WTC11 (cell line): Measurements from ENCODE around the gene ROBO2. TPM values are rescaled to one million over a fixed set of nuclear protein-coding genes. Genes with fewer than 3 reads are reported as not detected.

Experiments used
- ATAC-seq: fragments of 200-7000 bp; cut with Tn5 transposase; 2 replicates; pipeline ENCODE4 v1.10.0; 2021; ENCODE audit warnings: mild to moderate bottlenecking, moderate library complexity
- CTCF ChIA-PET: fragments of 300-600 bp; sonication (Branson Sonifier 250); formaldehyde crosslinking; loops from one replicate; lab custom pipeline; 2021; ENCODE audit warnings: antibody characterized with exemption; lab: Charles Lee
- POLR2A ChIA-PET: fragments of 350-600 bp; sonication (Branson Sonifier 250); formaldehyde crosslinking; loops from one replicate; lab custom pipeline; 2021; ENCODE audit warnings: antibody characterized with exemption; lab: Charles Lee
- DNase-seq: peaks from one replicate; pipeline ENCODE4 v3.0.0; 2021; ENCODE audit warnings: low spot score
- H3K27ac Mint-ChIP-seq: 2 replicates; pipeline ENCODE4 v1.8.0; 2021; ENCODE audit warnings: mixed read lengths
- H3K27me3 Mint-ChIP-seq: 2 replicates; pipeline ENCODE4 v1.8.0; 2021; ENCODE audit warnings: low read depth, mild to moderate bottlenecking, moderate library complexity, mixed read lengths
- H3K36me3 Mint-ChIP-seq: 2 replicates; pipeline ENCODE4 v1.8.0; 2021; ENCODE audit warnings: mixed read lengths
- H3K4me1 Mint-ChIP-seq: 2 replicates; pipeline ENCODE4 v1.8.0; 2022; ENCODE audit warnings: mixed read lengths
- H3K4me3 Mint-ChIP-seq: 2 replicates; pipeline ENCODE4 v1.8.0; 2021; ENCODE audit warnings: mild to moderate bottlenecking, moderate library complexity, mixed read lengths
- H3K9me3 Mint-ChIP-seq: 2 replicates; pipeline ENCODE4 v1.8.0; 2021; ENCODE audit warnings: mixed read lengths
- ATF1 ChIP-seq: sonication (generic); formaldehyde crosslinking; IDR thresholded peaks from 2 replicates; pipeline ENCODE4 v1.8.1; 2023; ENCODE audit warnings: mild to moderate bottlenecking, moderate library complexity, missing genetic modification reagents
- CREB1 ChIP-seq: sonication (generic); formaldehyde crosslinking; IDR thresholded peaks from 2 replicates; pipeline ENCODE4 v1.8.0; 2023; ENCODE audit warnings: mild to moderate bottlenecking, missing genetic modification reagents
- GRHL2 ChIP-seq: fragments of 250-450 bp; sonication (Bioruptor Pico); IDR thresholded peaks from 2 replicates; pipeline ENCODE4 v1.8.0; 2022; ENCODE audit warnings: mild to moderate bottlenecking, moderate library complexity; ENCODE audit not compliant: insufficient replicate concordance, severe bottlenecking
- GTF2I ChIP-seq: fragments of 250-450 bp; sonication (Bioruptor Pico); conservative IDR thresholded peaks from 2 replicates; pipeline ENCODE4 v1.4.0; 2021; ENCODE audit warnings: mild to moderate bottlenecking
- NFE2L1 ChIP-seq: sonication (generic); formaldehyde crosslinking; IDR thresholded peaks from 2 replicates; pipeline ENCODE4 v1.8.1; 2023; ENCODE audit warnings: missing genetic modification reagents
- NR2C2 ChIP-seq: sonication (generic); formaldehyde crosslinking; IDR thresholded peaks from 2 replicates; pipeline ENCODE4 v1.8.0; 2022; ENCODE audit warnings: mild to moderate bottlenecking, missing genetic modification reagents
- ZBTB21 ChIP-seq: sonication (generic); formaldehyde crosslinking; IDR thresholded peaks from 2 replicates; pipeline ENCODE4 v1.8.1; 2023; ENCODE audit warnings: mild to moderate bottlenecking, missing genetic modification reagents, borderline replicate concordance
- ZNF121 ChIP-seq: sonication (generic); formaldehyde crosslinking; IDR thresholded peaks from 2 replicates; pipeline ENCODE4 v1.8.0; 2023; ENCODE audit warnings: missing genetic modification reagents
- ZNF138 ChIP-seq: sonication (generic); formaldehyde crosslinking; conservative IDR thresholded peaks from 2 replicates; pipeline ENCODE4 v1.8.1; 2022; ENCODE audit warnings: mild to moderate bottlenecking, moderate library complexity, missing genetic modification reagents
- ZNF317 ChIP-seq: sonication (generic); formaldehyde crosslinking; IDR thresholded peaks from 2 replicates; pipeline ENCODE4 v1.8.1; 2023; ENCODE audit warnings: low read depth, mild to moderate bottlenecking, moderate library complexity, missing genetic modification reagents, borderline replicate concordance
- ZNF396 ChIP-seq: fragments of 250-450 bp; sonication (Bioruptor Pico); IDR thresholded peaks from 2 replicates; pipeline ENCODE4 v1.8.0; 2021; ENCODE audit warnings: mild to moderate bottlenecking, moderate library complexity, borderline replicate concordance
- total RNA-seq: library from RNA; stranded (reverse); gene quantifications from 3 replicates; pipeline ENCODE4 v1.2.3, GENCODE V29; 2021
- TF ChIP-seq, protein P1 (sequence below): sonication (generic); formaldehyde crosslinking; IDR thresholded peaks from 2 replicates; pipeline ENCODE4 v1.8.0; 2022; ENCODE audit warnings: mild to moderate bottlenecking, missing genetic modification reagents
- TF ChIP-seq, protein P2 (sequence below): sonication (generic); formaldehyde crosslinking; IDR thresholded peaks from 2 replicates; pipeline ENCODE4 v1.8.1; 2023; ENCODE audit warnings: mild to moderate bottlenecking, missing genetic modification reagents, moderate library complexity
- TF ChIP-seq, protein P3 (sequence below): sonication (generic); formaldehyde crosslinking; IDR thresholded peaks from 2 replicates; pipeline ENCODE4 v1.8.1; 2022; ENCODE audit warnings: mild to moderate bottlenecking, moderate library complexity, missing genetic modification reagents
- TF ChIP-seq, protein P4 (sequence below): sonication (generic); formaldehyde crosslinking; IDR thresholded peaks from 2 replicates; pipeline ENCODE4 v1.8.0; 2022; ENCODE audit warnings: mild to moderate bottlenecking, missing genetic modification reagents
- TF ChIP-seq, protein P5 (sequence below): sonication (generic); formaldehyde crosslinking; IDR thresholded peaks from 2 replicates; pipeline ENCODE4 v1.8.1; 2023; ENCODE audit warnings: mild to moderate bottlenecking, missing genetic modification reagents, borderline replicate concordance
- TF ChIP-seq, protein P6 (sequence below): sonication (generic); formaldehyde crosslinking; IDR thresholded peaks from 2 replicates; pipeline ENCODE4 v1.8.1; 2023; ENCODE audit warnings: mild to moderate bottlenecking, missing genetic modification reagents, moderate library complexity
- TF ChIP-seq, protein P7 (sequence below): sonication (generic); formaldehyde crosslinking; IDR thresholded peaks from 2 replicates; pipeline ENCODE4 v1.8.0; 2023; ENCODE audit warnings: mild to moderate bottlenecking, missing genetic modification reagents

Gene ROBO2
- total RNA-seq, 1 experiment from 2014 or later, result 11.7 TPM

DNA sequence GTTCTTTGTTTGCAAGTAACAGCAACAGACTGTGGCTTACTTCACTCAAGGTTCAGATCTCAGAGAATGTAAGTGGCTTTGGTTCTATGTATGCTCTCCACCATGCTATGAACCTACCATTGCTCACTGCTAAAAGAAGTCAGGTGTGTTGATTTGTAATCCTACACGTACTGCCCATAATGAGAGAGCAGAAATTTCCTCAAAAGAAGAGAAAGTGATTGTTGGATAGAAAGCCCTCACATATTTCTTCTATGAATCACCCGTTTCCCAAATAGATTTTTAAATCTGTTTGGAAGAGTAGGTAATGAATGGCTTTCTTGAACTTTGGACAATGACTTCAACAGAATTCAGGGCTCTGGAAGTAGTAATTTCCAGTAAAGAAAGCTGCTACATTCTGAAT is 565.4 kb downstream of the ROBO2 start (continued):
- TF ChIP-seq, protein P1, sequence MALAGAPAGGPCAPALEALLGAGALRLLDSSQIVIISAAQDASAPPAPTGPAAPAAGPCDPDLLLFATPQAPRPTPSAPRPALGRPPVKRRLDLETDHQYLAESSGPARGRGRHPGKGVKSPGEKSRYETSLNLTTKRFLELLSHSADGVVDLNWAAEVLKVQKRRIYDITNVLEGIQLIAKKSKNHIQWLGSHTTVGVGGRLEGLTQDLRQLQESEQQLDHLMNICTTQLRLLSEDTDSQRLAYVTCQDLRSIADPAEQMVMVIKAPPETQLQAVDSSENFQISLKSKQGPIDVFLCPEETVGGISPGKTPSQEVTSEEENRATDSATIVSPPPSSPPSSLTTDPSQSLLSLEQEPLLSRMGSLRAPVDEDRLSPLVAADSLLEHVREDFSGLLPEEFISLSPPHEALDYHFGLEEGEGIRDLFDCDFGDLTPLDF (CRISPR knock-in tag), result no peak
- TF ChIP-seq ATF1, result no peak

DNA sequence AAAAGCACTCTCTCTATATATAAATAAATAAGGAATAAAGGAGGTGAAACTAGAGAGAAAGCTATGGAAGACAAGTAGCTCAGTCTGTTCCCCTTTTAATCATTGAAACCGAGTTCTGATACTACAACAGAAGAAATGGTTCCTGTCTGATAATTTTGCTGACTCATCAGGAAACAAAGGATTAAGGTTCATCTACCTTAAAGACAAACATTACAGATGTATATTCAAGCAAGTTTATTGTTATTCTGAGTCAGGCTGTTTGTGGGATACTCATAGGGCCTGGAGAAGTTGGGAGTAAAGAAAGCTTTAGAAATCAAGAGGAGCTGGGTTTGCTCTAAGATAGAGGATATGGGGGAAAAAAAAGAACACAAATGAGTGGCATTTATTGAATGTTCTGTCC is 566.0 kb downstream of the ROBO2 start:
- 0 out of 2 replicates have a peak, but pooled peaks cover 2% of the 10 kb centered on the region for H3K36me3 Mint-ChIP-seq
- TF ChIP-seq, protein P2, sequence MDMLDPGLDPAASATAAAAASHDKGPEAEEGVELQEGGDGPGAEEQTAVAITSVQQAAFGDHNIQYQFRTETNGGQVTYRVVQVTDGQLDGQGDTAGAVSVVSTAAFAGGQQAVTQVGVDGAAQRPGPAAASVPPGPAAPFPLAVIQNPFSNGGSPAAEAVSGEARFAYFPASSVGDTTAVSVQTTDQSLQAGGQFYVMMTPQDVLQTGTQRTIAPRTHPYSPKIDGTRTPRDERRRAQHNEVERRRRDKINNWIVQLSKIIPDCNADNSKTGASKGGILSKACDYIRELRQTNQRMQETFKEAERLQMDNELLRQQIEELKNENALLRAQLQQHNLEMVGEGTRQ (CRISPR knock-in tag), result no peak
- TF ChIP-seq ZNF317 (CRISPR knock-in tag), result no peak
- no peak for TF ChIP-seq CREB1 (CRISPR knock-in tag)
- TF ChIP-seq, protein P3, sequence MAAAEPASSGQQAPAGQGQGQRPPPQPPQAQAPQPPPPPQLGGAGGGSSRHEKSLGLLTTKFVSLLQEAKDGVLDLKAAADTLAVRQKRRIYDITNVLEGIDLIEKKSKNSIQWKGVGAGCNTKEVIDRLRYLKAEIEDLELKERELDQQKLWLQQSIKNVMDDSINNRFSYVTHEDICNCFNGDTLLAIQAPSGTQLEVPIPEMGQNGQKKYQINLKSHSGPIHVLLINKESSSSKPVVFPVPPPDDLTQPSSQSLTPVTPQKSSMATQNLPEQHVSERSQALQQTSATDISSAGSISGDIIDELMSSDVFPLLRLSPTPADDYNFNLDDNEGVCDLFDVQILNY (CRISPR knock-in tag), result no peak
- TF ChIP-seq, all 79 proteins: peak for 0
- Mint-ChIP-seq H3K4me1 (peaks cover 9% of the 10 kb centered on the region), H3K27ac (peak overlapping the region; percentile 46; the same call in 1 of the 2 replicates), H3K27me3 (no peaks in the 10 kb centered on the region), H3K4me3 (no peak overlapping the region), H3K9me3 (0 out of 2 replicates have a peak, but pooled peaks cover 3% of the 10 kb centered on the region)
- POLR2A ChIA-PET, result no interaction called here
- DNase-seq, result no peak
- ATAC-seq, result no peak
- CTCF ChIA-PET, result no interaction called here

DNA sequence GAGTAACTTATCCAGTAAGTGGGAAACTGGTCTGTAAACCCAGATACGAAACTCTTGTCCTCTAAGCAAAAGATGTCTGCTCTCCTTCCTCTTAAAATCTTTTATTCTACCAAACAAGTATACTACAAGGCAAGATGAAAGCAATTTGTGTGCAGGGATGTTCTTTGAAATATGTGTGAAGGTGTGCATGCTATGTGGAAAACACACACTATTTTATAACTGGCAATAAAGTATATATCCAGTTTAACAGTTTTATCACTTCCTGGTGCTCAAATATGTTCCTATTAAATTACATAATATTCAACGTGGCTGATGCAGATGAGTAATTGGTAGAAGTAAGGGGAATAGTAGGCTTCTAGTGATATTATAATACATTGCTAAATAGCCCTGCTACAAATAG is 566.5 kb downstream of the ROBO2 start:
- DNase-seq, result no peak
- H3K4me1 Mint-ChIP-seq, result peaks cover 9% of the 10 kb centered on the region
- no peak for ATAC-seq
- no peak overlapping the region for H3K27ac Mint-ChIP-seq
- no peak overlapping the region for H3K4me3 Mint-ChIP-seq
- POLR2A ChIA-PET, result no interaction called here
- H3K9me3 Mint-ChIP-seq, result 0 out of 2 replicates have a peak, but pooled peaks cover 3% of the 10 kb centered on the region
- H3K27me3 Mint-ChIP-seq, result no peaks in the 10 kb centered on the region
- CTCF ChIA-PET, result no interaction called here
- H3K36me3 Mint-ChIP-seq, result 0 out of 2 replicates have a peak, but pooled peaks cover 2% of the 10 kb centered on the region
- TF ChIP-seq NR2C2 (no peak), ZNF396 (CRISPR knock-in tag) (no peak), CREB1 (CRISPR knock-in tag) (no peak), ZNF138 (CRISPR knock-in tag) (no peak), ZNF317 (CRISPR knock-in tag) (no peak), ZNF121 (CRISPR knock-in tag) (no peak), GRHL2 (CRISPR knock-in tag) (no peak), ZBTB21 (CRISPR knock-in tag) (no peak), NFE2L1 (CRISPR knock-in tag) (no peak), GTF2I (CRISPR knock-in tag) (no peak)
- TF ChIP-seq, protein P4, sequence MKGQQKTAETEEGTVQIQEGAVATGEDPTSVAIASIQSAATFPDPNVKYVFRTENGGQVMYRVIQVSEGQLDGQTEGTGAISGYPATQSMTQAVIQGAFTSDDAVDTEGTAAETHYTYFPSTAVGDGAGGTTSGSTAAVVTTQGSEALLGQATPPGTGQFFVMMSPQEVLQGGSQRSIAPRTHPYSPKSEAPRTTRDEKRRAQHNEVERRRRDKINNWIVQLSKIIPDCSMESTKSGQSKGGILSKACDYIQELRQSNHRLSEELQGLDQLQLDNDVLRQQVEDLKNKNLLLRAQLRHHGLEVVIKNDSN (CRISPR knock-in tag), result no peak
- TF ChIP-seq, protein P5, sequence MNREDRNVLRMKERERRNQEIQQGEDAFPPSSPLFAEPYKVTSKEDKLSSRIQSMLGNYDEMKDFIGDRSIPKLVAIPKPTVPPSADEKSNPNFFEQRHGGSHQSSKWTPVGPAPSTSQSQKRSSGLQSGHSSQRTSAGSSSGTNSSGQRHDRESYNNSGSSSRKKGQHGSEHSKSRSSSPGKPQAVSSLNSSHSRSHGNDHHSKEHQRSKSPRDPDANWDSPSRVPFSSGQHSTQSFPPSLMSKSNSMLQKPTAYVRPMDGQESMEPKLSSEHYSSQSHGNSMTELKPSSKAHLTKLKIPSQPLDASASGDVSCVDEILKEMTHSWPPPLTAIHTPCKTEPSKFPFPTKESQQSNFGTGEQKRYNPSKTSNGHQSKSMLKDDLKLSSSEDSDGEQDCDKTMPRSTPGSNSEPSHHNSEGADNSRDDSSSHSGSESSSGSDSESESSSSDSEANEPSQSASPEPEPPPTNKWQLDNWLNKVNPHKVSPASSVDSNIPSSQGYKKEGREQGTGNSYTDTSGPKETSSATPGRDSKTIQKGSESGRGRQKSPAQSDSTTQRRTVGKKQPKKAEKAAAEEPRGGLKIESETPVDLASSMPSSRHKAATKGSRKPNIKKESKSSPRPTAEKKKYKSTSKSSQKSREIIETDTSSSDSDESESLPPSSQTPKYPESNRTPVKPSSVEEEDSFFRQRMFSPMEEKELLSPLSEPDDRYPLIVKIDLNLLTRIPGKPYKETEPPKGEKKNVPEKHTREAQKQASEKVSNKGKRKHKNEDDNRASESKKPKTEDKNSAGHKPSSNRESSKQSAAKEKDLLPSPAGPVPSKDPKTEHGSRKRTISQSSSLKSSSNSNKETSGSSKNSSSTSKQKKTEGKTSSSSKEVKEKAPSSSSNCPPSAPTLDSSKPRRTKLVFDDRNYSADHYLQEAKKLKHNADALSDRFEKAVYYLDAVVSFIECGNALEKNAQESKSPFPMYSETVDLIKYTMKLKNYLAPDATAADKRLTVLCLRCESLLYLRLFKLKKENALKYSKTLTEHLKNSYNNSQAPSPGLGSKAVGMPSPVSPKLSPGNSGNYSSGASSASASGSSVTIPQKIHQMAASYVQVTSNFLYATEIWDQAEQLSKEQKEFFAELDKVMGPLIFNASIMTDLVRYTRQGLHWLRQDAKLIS (CRISPR knock-in tag), result no peak
- TF ChIP-seq, protein P6, sequence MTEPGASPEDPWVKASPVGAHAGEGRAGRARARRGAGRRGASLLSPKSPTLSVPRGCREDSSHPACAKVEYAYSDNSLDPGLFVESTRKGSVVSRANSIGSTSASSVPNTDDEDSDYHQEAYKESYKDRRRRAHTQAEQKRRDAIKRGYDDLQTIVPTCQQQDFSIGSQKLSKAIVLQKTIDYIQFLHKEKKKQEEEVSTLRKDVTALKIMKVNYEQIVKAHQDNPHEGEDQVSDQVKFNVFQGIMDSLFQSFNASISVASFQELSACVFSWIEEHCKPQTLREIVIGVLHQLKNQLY, result no peak
- TF ChIP-seq, protein P7, sequence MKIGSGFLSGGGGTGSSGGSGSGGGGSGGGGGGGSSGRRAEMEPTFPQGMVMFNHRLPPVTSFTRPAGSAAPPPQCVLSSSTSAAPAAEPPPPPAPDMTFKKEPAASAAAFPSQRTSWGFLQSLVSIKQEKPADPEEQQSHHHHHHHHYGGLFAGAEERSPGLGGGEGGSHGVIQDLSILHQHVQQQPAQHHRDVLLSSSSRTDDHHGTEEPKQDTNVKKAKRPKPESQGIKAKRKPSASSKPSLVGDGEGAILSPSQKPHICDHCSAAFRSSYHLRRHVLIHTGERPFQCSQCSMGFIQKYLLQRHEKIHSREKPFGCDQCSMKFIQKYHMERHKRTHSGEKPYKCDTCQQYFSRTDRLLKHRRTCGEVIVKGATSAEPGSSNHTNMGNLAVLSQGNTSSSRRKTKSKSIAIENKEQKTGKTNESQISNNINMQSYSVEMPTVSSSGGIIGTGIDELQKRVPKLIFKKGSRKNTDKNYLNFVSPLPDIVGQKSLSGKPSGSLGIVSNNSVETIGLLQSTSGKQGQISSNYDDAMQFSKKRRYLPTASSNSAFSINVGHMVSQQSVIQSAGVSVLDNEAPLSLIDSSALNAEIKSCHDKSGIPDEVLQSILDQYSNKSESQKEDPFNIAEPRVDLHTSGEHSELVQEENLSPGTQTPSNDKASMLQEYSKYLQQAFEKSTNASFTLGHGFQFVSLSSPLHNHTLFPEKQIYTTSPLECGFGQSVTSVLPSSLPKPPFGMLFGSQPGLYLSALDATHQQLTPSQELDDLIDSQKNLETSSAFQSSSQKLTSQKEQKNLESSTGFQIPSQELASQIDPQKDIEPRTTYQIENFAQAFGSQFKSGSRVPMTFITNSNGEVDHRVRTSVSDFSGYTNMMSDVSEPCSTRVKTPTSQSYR (CRISPR knock-in tag), result no peak
- TF ChIP-seq, protein P3 (CRISPR knock-in tag), result no peak
